K562 (cell line): ENCODE data around the gene HES3. TPM values are rescaled to one million over a fixed set of nuclear protein-coding genes. Genes with fewer than 3 reads are reported as not detected.

Experiments
- ATAC-seq: fragments of 200-7000 bp; cut with Tn5 transposase; 3 replicates; pipeline ENCODE4 v1.9.1; 2020; ENCODE audit warnings: moderate library complexity
- BruUV-seq: library from RNA; stranded (reverse); fragments of 400-500 nt; replicated peaks from 2 replicates; lab custom pipeline; 2021; lab: Mats Ljungman, UMichigan
- CTCF ChIA-PET: fragments of 300-600 bp; formaldehyde crosslinking; extraction: SDS; loops from one replicate; lab custom pipeline; 2021; ENCODE audit warnings: low intra/inter-chr PET ratio; lab: Yijun Ruan, JAX
- POLR2A ChIA-PET: fragments of 300-600, 350-650 bp; sonication (Branson Sonifier 250); formaldehyde crosslinking; extraction: SDS; loops from one replicate; lab custom pipeline; 2021; ENCODE audit warnings: antibody characterized with exemption, inconsistent platforms; lab: Yijun Ruan, JAX
- DNase-seq, 4 experiments: peaks; one replicate each; pipeline versions ENCODE4 v3.0.0 to v3.0.0-alpha.2; 2011 to 2018; ENCODE audit warnings: low spot score in 3 of 4, mixed read lengths in 3 of 4; ENCODE audit errors: extremely low read depth in 1 of 4
- FAIRE-seq: peaks from 2 replicates; lab custom pipeline; 2011; peaks lifted over from hg19 to GRCh38; lab: Jason Lieb, UNC
- H2AFZ ChIP-seq: 2 replicates; pipeline ENCODE4 v1.6.0; 2011; ENCODE audit warnings: low read depth, low read length, control low read depth, inconsistent platforms
- H3K27ac ChIP-seq: fragments of 200-600 bp; 3 replicates; pipeline ENCODE4 v1.8.0; 2011; ENCODE audit warnings: low read depth, mild to moderate bottlenecking, control low read depth, inconsistent platforms, low read length, moderate library complexity, mixed read lengths; ENCODE audit errors: extremely low read depth
- H3K27me3 ChIP-seq, 2 experiments: fragments of 300-600 bp in 1 of 2; 2 replicates in 1 of 2; 3 replicates in 1 of 2; pipeline versions ENCODE4 v1.6.0 to v1.8.0; 2011; ENCODE audit warnings: inconsistent platforms in 2 of 2, low read length in 2 of 2, mild to moderate bottlenecking in 1 of 2, mixed read lengths in 1 of 2, moderate library complexity in 1 of 2; ENCODE audit not compliant: control insufficient read depth in 2 of 2, insufficient read depth in 2 of 2
- H3K36me3 ChIP-seq: fragments of 300-600 bp; 3 replicates; pipeline ENCODE4 v1.8.0; 2011; ENCODE audit warnings: mild to moderate bottlenecking, low read length, inconsistent platforms; ENCODE audit not compliant: control insufficient read depth, insufficient read depth
- H3K4me1 ChIP-seq, 2 experiments: fragments of 200-600 bp in 1 of 2; replicated peaks in 1 of 2; 2 replicates in 1 of 2; 3 replicates in 1 of 2; pipeline versions ENCODE4 v1.5.1 to v1.8.0; 2011; ENCODE audit warnings: inconsistent platforms in 2 of 2, low read length in 2 of 2, mild to moderate bottlenecking in 1 of 2, mixed read lengths in 1 of 2, moderate library complexity in 1 of 2; ENCODE audit not compliant: control insufficient read depth in 2 of 2, insufficient read depth in 2 of 2
- H3K4me2 ChIP-seq: 2 replicates; pipeline ENCODE4 v1.6.1; 2011; ENCODE audit warnings: low read length, control low read depth, inconsistent platforms, mixed read lengths; ENCODE audit not compliant: insufficient read depth
- H3K4me3 ChIP-seq: fragments of 200-600 bp; sonication (generic), shearing (Covaris generic); 2 replicates; pipeline ENCODE4 v1.5.1; 2016; ENCODE audit warnings: control low read depth, inconsistent platforms
- H3K79me2 ChIP-seq: fragments of 200-600 bp; 3 replicates; pipeline ENCODE4 v1.8.0; 2011; ENCODE audit warnings: low read length, inconsistent platforms; ENCODE audit not compliant: control insufficient read depth, insufficient read depth
- H3K9ac ChIP-seq, 2 experiments: 2 replicates each; pipeline versions ENCODE4 v1.6.0 to v1.6.1; 2011; ENCODE audit warnings: low read depth in 2 of 2, low read length in 2 of 2, control low read depth in 1 of 2, inconsistent platforms in 1 of 2, mild to moderate bottlenecking in 1 of 2, mixed read lengths in 1 of 2; ENCODE audit not compliant: insufficient read depth in 1 of 2
- H3K9me1 ChIP-seq: one replicate; pipeline ENCODE4 v1.6.0; 2011; ENCODE audit warnings: inconsistent platforms, mild to moderate bottlenecking, low read length, moderate library complexity; ENCODE audit not compliant: control insufficient read depth, insufficient read depth
- H3K9me3 ChIP-seq: replicated peaks from 2 replicates; pipeline ENCODE4 v1.5.1; 2011; ENCODE audit warnings: low read depth, low read length, inconsistent platforms; ENCODE audit not compliant: control insufficient read depth, insufficient read depth
- H4K20me1 ChIP-seq: replicated peaks from 2 replicates; pipeline ENCODE4 v1.6.1; 2011; ENCODE audit warnings: low read length, inconsistent platforms, mixed read lengths; ENCODE audit not compliant: control insufficient read depth, insufficient read depth
- CBFA2T3 ChIP-seq: fragments of 450-650 bp; IDR thresholded peaks from 2 replicates; pipeline ENCODE4 v1.6.1; 2017
- MEF2A ChIP-seq: IDR thresholded peaks from 2 replicates; pipeline ENCODE4 v1.6.1; 2011; ENCODE audit warnings: low read depth, mild to moderate bottlenecking, low read length, moderate library complexity; ENCODE audit not compliant: control insufficient read depth
- MTA3 ChIP-seq: fragments of 450-650 bp; formaldehyde crosslinking; IDR thresholded peaks from 2 replicates; pipeline ENCODE4 v1.6.1; 2017; ENCODE audit warnings: mild to moderate bottlenecking, borderline replicate concordance
- SIRT6 ChIP-seq: IDR thresholded peaks from one replicate; pipeline ENCODE4 v1.6.1; 2012; ENCODE audit warnings: low read depth, mild to moderate bottlenecking, control low read depth, inconsistent platforms, low read length, moderate library complexity
- ZNF184 ChIP-seq: sonication (generic); formaldehyde crosslinking; IDR thresholded peaks from 2 replicates; pipeline ENCODE4 v1.5.0; 2020; ENCODE audit warnings: missing genetic modification reagents
- ZNF561 ChIP-seq: fragments of 450-650 bp; formaldehyde crosslinking; conservative IDR thresholded peaks from 2 replicates; pipeline ENCODE4 v1.4.0; 2020; ENCODE audit warnings: mild to moderate bottlenecking, moderate library complexity
- WGBS: fragments of 100-300 bp; shearing (Covaris generic); methylation state at CpG from one replicate; pipeline ENCODE4 v1.1.6; 2016; ENCODE audit warnings: low coverage, mixed read lengths; ENCODE audit not compliant: insufficient coverage; ENCODE audit errors: missing lambda C conversion rate; 5-methylcytosine and 5-hydroxymethylcytosine counted together
- in situ Hi-C: fragments of 300-500 bp; cut with MboI; formaldehyde crosslinking; loops from 4 replicates; pipeline ENCODE4 v1.15.0; 2018; ENCODE audit warnings: inconsistent platforms, mixed read lengths
- intact Hi-C: fragments of 100-400 bp; cut with micrococcal nuclease; formaldehyde crosslinking; loops from 2 replicates; pipeline ENCODE4 v1.14.2; 2022
- polyA plus RNA-seq, 8 experiments: library from polyadenylated mRNA; depleted of rRNA in 4 of 8; stranded (reverse) in 5 of 8; unstranded in 3 of 8; fragments of >200 nt; fragmentation: Nextera tagmentation in 2 of 8; fragmentation: Illumina TruSeq in 1 of 8; extraction: Ambion mirVana in 2 of 8; extraction: Trizol in 1 of 8; gene quantifications; 2 replicates each; pipeline versions ENCODE4 v1.2.1 to v1.2.3, GENCODE V29; 2011 to 2014; ENCODE audit warnings: inconsistent platforms in 1 of 8, missing spikeins in 1 of 8
- total RNA-seq, 7 experiments: library from RNA; depleted of rRNA in 6 of 7; stranded (reverse); fragments of >200 nt in 6 of 7; fragmentation: Illumina TruSeq in 2 of 7; extraction: Trizol in 2 of 7; gene quantifications; 2 replicates each; pipeline versions ENCODE4 v1.2.1 to v1.2.3, GENCODE V29; 2011 to 2021; ENCODE audit warnings: low replicate concordance in 1 of 7

The HES3 gene
- total and polyA plus RNA-seq, 9 of the 15 experiments (the other 6 are each of a cell fraction or from before 2014, with no cell fraction given) = not detected

- peaks cover 5 to 52% of the 10 kb centered on the region in 2 experiments; a peak in 4 of 5 replicates for H3K4me1 ChIP-seq
- no peak for DNase-seq
- peak overlapping the region in 1 of 2 experiments; percentile 11; a peak in 1 of 4 replicates for H3K9ac ChIP-seq
- in situ Hi-C loops (no loop called here), intact Hi-C loops (loop anchor here (2.0 kb wide), 1 partner anchor 33 kb away; no protein-coding TSS in a partner anchor)
- H3K9me3 ChIP-seq = no peaks in the 10 kb centered on the region
- no peak overlapping the region for H3K27ac ChIP-seq
- H3K36me3 ChIP-seq = no peaks in the 10 kb centered on the region
- no peak overlapping the region for H2AFZ ChIP-seq
- BruUV-seq = no TSS peak
- no peaks in the 10 kb centered on the region; a peak in 1 of 5 replicates for H3K27me3 ChIP-seq
- WGBS = 85% methylated on average over 27 of the region's 31 CpGs
- ATAC-seq = no peak
- ChIA-PET CTCF (interaction anchor here (1.5 to 2.5 kb wide), 4 partner anchors 12 to 63 kb away, joined by 6 to 20 read pairs (median 8); no protein-coding TSS in a partner anchor), POLR2A (interaction anchor here (0.6 kb wide), 1 partner anchor 15 kb away, joined by 3 read pairs; no protein-coding TSS in a partner anchor)
- TF ChIP-seq SIRT6 (no peak), MEF2A (no peak), CBFA2T3 (no peak), ZNF561 (CRISPR knock-in tag) (no peak), MTA3 (no peak), ZNF184 (CRISPR knock-in tag) (no peak)
- H3K9me1 ChIP-seq = no peaks in the 10 kb centered on the region
- no peak for FAIRE-seq
- no peaks in the 10 kb centered on the region for H3K79me2 ChIP-seq
- H3K4me3 ChIP-seq = no peak overlapping the region
- no peak overlapping the region for H3K4me2 ChIP-seq
- peaks cover 3% of the 10 kb centered on the region; the same call in 1 of the 2 replicates for H4K20me1 ChIP-seq
These were observed 35.8 kb downstream of the HES3 start for GRCh38 chr1:6279613-6280383.
